IMR-90 (cell line): ENCODE measurements around the gene BRSK1. TPM values are rescaled to one million over a fixed set of nuclear protein-coding genes. Genes with fewer than 3 reads are reported as not detected.

ENCODE experiments used
- ATAC-seq: fragments of 200-7000 bp; cut with Tn5 transposase; 2 replicates; pipeline ENCODE4 v1.9.1; 2020; ENCODE audit warnings: low read depth, mild to moderate bottlenecking, moderate library complexity
- BruUV-seq: library from RNA; stranded (reverse); fragments of 400-500 nt; replicated peaks from 2 replicates; lab custom pipeline; 2021; lab: Mats Ljungman, UMichigan
- CTCF ChIA-PET: fragments of 300-600 bp; formaldehyde crosslinking; extraction: SDS; loops from one replicate; lab custom pipeline; 2021; ENCODE audit warnings: antibody characterized with exemption; lab: Yijun Ruan, JAX
- POLR2A ChIA-PET: fragments of 300-600 bp; sonication (Branson Sonifier 250); formaldehyde crosslinking; loops from one replicate; lab custom pipeline; 2022; ENCODE audit warnings: antibody characterized with exemption; ENCODE audit not compliant: unreplicated experiment; lab: Charles Lee
- DNase-seq: peaks from one replicate; pipeline ENCODE4 v3.0.0; 2013
- H2AFZ ChIP-seq: replicated peaks from 2 replicates; pipeline ENCODE3; 2013; ENCODE audit warnings: low read length, mild to moderate bottlenecking; ENCODE audit not compliant: poor library complexity
- H2AK5ac ChIP-seq: 2 replicates; pipeline ENCODE4 v1.6.1; 2013; ENCODE audit warnings: low read depth, low read length, inconsistent platforms
- H2AK9ac ChIP-seq: replicated peaks from 2 replicates; pipeline ENCODE3; 2013; ENCODE audit warnings: mild to moderate bottlenecking, low read depth, low read length, moderate library complexity; ENCODE audit not compliant: poor library complexity
- H2BK120ac ChIP-seq: 2 replicates; pipeline ENCODE4 v1.6.1; 2013; ENCODE audit warnings: low read depth, low read length, inconsistent platforms
- H2BK15ac ChIP-seq: 3 replicates; pipeline ENCODE4 v1.6.1; 2013; ENCODE audit warnings: low read depth, low read length, inconsistent platforms
- H2BK20ac ChIP-seq: 2 replicates; pipeline ENCODE4 v1.6.1; 2013; ENCODE audit warnings: low read depth, mild to moderate bottlenecking, inconsistent platforms, low read length, moderate library complexity
- H2BK5ac ChIP-seq: 2 replicates; pipeline ENCODE4 v1.6.1; 2013; ENCODE audit warnings: mild to moderate bottlenecking, low read depth, low read length, inconsistent platforms; ENCODE audit not compliant: poor library complexity, severe bottlenecking
- H3K14ac ChIP-seq: replicated peaks from 2 replicates; pipeline ENCODE4 v1.6.1; 2013; ENCODE audit warnings: low read depth, low read length, inconsistent platforms
- H3K18ac ChIP-seq: 2 replicates; pipeline ENCODE4 v1.6.1; 2013; ENCODE audit warnings: low read depth, low read length, control low read depth
- H3K23ac ChIP-seq: 2 replicates; pipeline ENCODE4 v1.6.1; 2013; ENCODE audit warnings: low read depth, low read length, inconsistent platforms
- H3K27ac ChIP-seq: 2 replicates; pipeline ENCODE4 v1.5.1; 2013; ENCODE audit warnings: mild to moderate bottlenecking, control low read depth, low read length; ENCODE audit not compliant: insufficient read depth
- H3K27me3 ChIP-seq: 2 replicates; pipeline ENCODE4 v1.6.1; 2013; ENCODE audit warnings: low read length; ENCODE audit not compliant: control insufficient read depth, insufficient read depth
- H3K36me3 ChIP-seq: 2 replicates; pipeline ENCODE4 v1.6.1; 2013; ENCODE audit warnings: low read length, mixed read lengths; ENCODE audit not compliant: control insufficient read depth, insufficient read depth
- H3K4ac ChIP-seq: 2 replicates; pipeline ENCODE4 v1.6.1; 2013; ENCODE audit warnings: low read depth, low read length, inconsistent platforms
- H3K4me1 ChIP-seq: 2 replicates; pipeline ENCODE4 v1.6.1; 2013; ENCODE audit warnings: low read length, mixed read lengths; ENCODE audit not compliant: control insufficient read depth, insufficient read depth
- H3K4me2 ChIP-seq: 2 replicates; pipeline ENCODE4 v1.6.1; 2013; ENCODE audit warnings: low read depth, mild to moderate bottlenecking, control low read depth, low read length, moderate library complexity
- H3K4me3 ChIP-seq: 2 replicates; pipeline ENCODE4 v1.5.1; 2013; ENCODE audit warnings: low read depth, mild to moderate bottlenecking, control low read depth, low read length, moderate library complexity; ENCODE audit not compliant: insufficient read depth
- H3K56ac ChIP-seq: 2 replicates; pipeline ENCODE4 v1.6.1; 2013; ENCODE audit warnings: low read length, inconsistent platforms; ENCODE audit not compliant: insufficient read depth; ENCODE audit errors: extremely low read depth
- H3K79me1 ChIP-seq, 2 experiments: 2 replicates each; pipeline ENCODE4 v1.6.1; 2013; ENCODE audit warnings: low read length in 2 of 2, inconsistent platforms in 1 of 2, low read depth in 1 of 2
- H3K9ac ChIP-seq: 2 replicates; pipeline ENCODE4 v1.6.1; 2013; ENCODE audit warnings: low read depth, low read length, control low read depth
- H3K9me1 ChIP-seq: 2 replicates; pipeline ENCODE4 v1.6.1; 2013; ENCODE audit warnings: low read length, inconsistent platforms; ENCODE audit not compliant: insufficient read depth
- H3K9me3 ChIP-seq: 2 replicates; pipeline ENCODE4 v1.6.1; 2013; ENCODE audit warnings: low read length; ENCODE audit not compliant: control insufficient read depth, insufficient read depth
- H4K20me1 ChIP-seq: 2 replicates; pipeline ENCODE4 v1.6.1; 2013; ENCODE audit warnings: low read length, inconsistent platforms; ENCODE audit not compliant: insufficient read depth
- H4K5ac ChIP-seq: 2 replicates; pipeline ENCODE4 v1.6.1; 2013; ENCODE audit warnings: mild to moderate bottlenecking, low read depth, low read length, control low read depth
- H4K8ac ChIP-seq, 2 experiments: 2 replicates each; pipeline ENCODE4 v1.6.1; 2013; ENCODE audit warnings: low read depth in 2 of 2, low read length in 2 of 2, control low read depth in 1 of 2, inconsistent platforms in 1 of 2
- H4K91ac ChIP-seq: 2 replicates; pipeline ENCODE4 v1.6.1; 2013; ENCODE audit warnings: low read depth, low read length, inconsistent platforms; ENCODE audit not compliant: insufficient read depth
- BHLHE40 ChIP-seq: fragments of 150-350 bp; IDR thresholded peaks from 2 replicates; pipeline ENCODE4 v1.6.1; 2016; ENCODE audit warnings: mild to moderate bottlenecking, low read depth, low read length
- CEBPB ChIP-seq: IDR thresholded peaks from 2 replicates; pipeline ENCODE4 v1.6.1; 2012; ENCODE audit warnings: low read depth, low read length, improper control_type of control experiment
- CHD1 ChIP-seq: IDR thresholded peaks from 2 replicates; pipeline ENCODE4 v1.6.1; 2012; ENCODE audit warnings: low read depth, low read length, improper control_type of control experiment
- FOS ChIP-seq: fragments of 150-350 bp; IDR thresholded peaks from 2 replicates; pipeline ENCODE4 v1.6.1; 2016; ENCODE audit warnings: low read depth, low read length
- MAFK ChIP-seq: IDR thresholded peaks from 2 replicates; pipeline ENCODE4 v1.6.1; 2012; ENCODE audit warnings: low read depth, low read length, improper control_type of control experiment
- MAZ ChIP-seq: IDR thresholded peaks from 2 replicates; pipeline ENCODE4 v1.6.1; 2012; ENCODE audit warnings: low read depth, mild to moderate bottlenecking, low read length, improper control_type of control experiment, moderate library complexity, borderline replicate concordance
- MXI1 ChIP-seq: IDR thresholded peaks from 2 replicates; pipeline ENCODE4 v1.6.1; 2012; ENCODE audit warnings: low read depth, mild to moderate bottlenecking, low read length, moderate library complexity, borderline replicate concordance
- NFE2L2 ChIP-seq: fragments of 150-350 bp; IDR thresholded peaks from 2 replicates; pipeline ENCODE4 v1.6.1; 2016; ENCODE audit warnings: low read depth, mild to moderate bottlenecking, low read length
- POLR2A ChIP-seq: IDR thresholded peaks from 2 replicates; pipeline ENCODE4 v1.6.1; 2012; ENCODE audit warnings: mild to moderate bottlenecking, low read depth, low read length
- RAD21 ChIP-seq: IDR thresholded peaks from 2 replicates; pipeline ENCODE4 v1.6.1; 2012; ENCODE audit warnings: low read length, improper control_type of control experiment
- RCOR1 ChIP-seq: IDR thresholded peaks from 2 replicates; pipeline ENCODE4 v1.6.1; 2012; ENCODE audit warnings: mild to moderate bottlenecking, low read length, improper control_type of control experiment; ENCODE audit not compliant: insufficient replicate concordance
- RFX5 ChIP-seq: IDR thresholded peaks from 2 replicates; pipeline ENCODE4 v1.8.0; 2012; ENCODE audit warnings: low read depth, mild to moderate bottlenecking, low read length, moderate library complexity
- SMC3 ChIP-seq: fragments of 150-350 bp; IDR thresholded peaks from 2 replicates; pipeline ENCODE4 v1.6.1; 2016; ENCODE audit warnings: low read depth, mild to moderate bottlenecking, antibody characterized with exemption, low read length, moderate library complexity
- WGBS, 2 experiments: methylation state at CpG; one replicate each; pipeline versions ENCODE4 v1.1.5 to v1.1.7; 2013; ENCODE audit warnings: missing lambda C conversion rate in 2 of 2; ENCODE audit not compliant: insufficient read length in 1 of 2; ENCODE audit errors: extremely low coverage in 2 of 2; 5-methylcytosine and 5-hydroxymethylcytosine counted together
- dilution Hi-C: fragments of 300-500 bp; cut with HindIII; formaldehyde crosslinking; loops from one replicate; pipeline ENCODE4 v1.14.3; 2018; ENCODE audit warnings: low sequenced_read_pairs; ENCODE audit not compliant: unreplicated experiment
- in situ Hi-C: fragments of 300-500 bp; cut with MboI; formaldehyde crosslinking; loops from 3 replicates; pipeline ENCODE4 v1.14.3; 2019; ENCODE audit warnings: low sequenced_read_pairs, inconsistent platforms, mixed read lengths
- intact Hi-C: fragments of 100-400 bp; cut with micrococcal nuclease; formaldehyde crosslinking; loops from 2 replicates; pipeline ENCODE4 v1.10.0; 2022
- polyA plus RNA-seq, 3 experiments: library from polyadenylated mRNA; depleted of rRNA; stranded (reverse); fragments of >200 nt; gene quantifications; 2 replicates each; pipeline ENCODE4 v1.2.3, GENCODE V29; 2012; ENCODE audit warnings: low replicate concordance in 1 of 3
- total RNA-seq: library from RNA; depleted of rRNA; stranded (reverse); fragments of >200 nt; gene quantifications from 2 replicates; pipeline ENCODE4 v1.2.3, GENCODE V29; 2012
- TF ChIP-seq, protein P1 (sequence below): fragments of 150-350 bp; IDR thresholded peaks from 2 replicates; pipeline ENCODE4 v1.6.1; 2017; ENCODE audit warnings: mild to moderate bottlenecking, antibody characterized with exemption, low read length, low read depth
- TF ChIP-seq, protein P2 (sequence below): fragments of 150-350 bp; IDR thresholded peaks from 2 replicates; pipeline ENCODE4 v1.6.1; 2016; ENCODE audit warnings: low read depth, mild to moderate bottlenecking, low read length, moderate library complexity, borderline replicate concordance

The BRSK1 gene
- total and polyA plus RNA-seq, 2 of the 4 experiments (the other 2 are of a cell fraction): 2.5 to 22.3 TPM

DNA sequence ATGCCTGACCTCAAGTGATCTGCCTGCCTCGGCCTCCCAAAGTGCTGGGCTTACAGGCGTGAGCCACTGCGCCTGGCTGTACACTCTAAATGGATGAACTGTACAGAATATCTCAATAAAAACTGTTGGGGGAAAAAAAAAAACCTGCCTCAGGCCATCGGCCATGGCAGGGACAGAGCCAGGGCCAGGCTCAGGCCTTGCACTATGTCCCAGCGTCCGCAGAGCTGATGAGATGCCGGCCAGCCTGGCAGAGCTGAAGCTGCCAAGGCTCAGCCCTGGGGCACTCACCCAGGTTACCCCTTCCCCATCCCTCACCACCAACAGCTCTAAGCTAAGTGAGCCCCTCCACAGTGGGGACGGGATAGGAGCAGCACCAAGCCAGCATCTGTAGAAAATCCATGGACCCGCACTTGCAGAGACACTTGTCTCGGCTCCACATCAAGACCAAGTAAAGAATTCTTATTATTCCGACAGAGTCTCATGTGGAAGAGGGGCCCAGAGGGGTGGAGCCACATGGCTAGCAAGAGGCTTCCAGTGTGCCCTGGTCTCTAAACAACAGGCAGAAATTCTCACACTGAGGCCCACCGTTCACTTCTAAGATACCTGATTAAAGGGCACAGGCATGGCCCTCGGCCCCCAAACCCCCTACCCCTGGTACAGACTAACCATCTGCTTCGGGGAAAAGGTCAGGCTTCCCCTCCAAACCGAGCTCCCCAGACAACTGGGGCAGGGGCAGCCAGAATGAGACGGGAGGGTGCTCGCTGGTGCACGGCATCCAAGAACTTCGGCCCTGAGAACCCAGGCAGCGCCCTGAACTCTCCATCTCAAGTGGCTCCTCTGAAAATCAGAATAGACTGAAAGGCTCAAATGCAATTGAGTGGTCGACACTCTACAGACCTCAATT lies 30.8 kb upstream of the BRSK1 start:
- Histone ChIP-seq H3K9ac (no peak overlapping the region), H2BK20ac (no peak overlapping the region), H3K79me1 (peaks cover 6 to 94% of the 10 kb centered on the region in 2 experiments), H3K23ac (no peak overlapping the region), H2AFZ (no peak overlapping the region), H4K8ac (no peak overlapping the region), H3K56ac (no peak overlapping the region), H3K4me2 (no peak overlapping the region), H3K27ac (no peak overlapping the region), H3K14ac (no peak overlapping the region), H3K36me3 (peaks cover 1% of the 10 kb centered on the region; the same call in 1 of the 2 replicates), H3K9me3 (no peaks in the 10 kb centered on the region), H2BK5ac (no peak overlapping the region), H3K4ac (no peak overlapping the region), H3K27me3 (no peaks in the 10 kb centered on the region), H4K91ac (no peak overlapping the region), H2AK5ac (no peak overlapping the region), H4K20me1 (peaks cover 100% of the 10 kb centered on the region), H3K4me3 (no peak overlapping the region), H2BK120ac (no peak overlapping the region), H3K9me1 (peaks cover 45% of the 10 kb centered on the region), H2AK9ac (no peak overlapping the region), H3K18ac (no peak overlapping the region), H2BK15ac (no peak overlapping the region), H3K4me1 (peaks cover 15% of the 10 kb centered on the region), H4K5ac (no peak overlapping the region)
- POLR2A ChIA-PET: no interaction called here
- ATAC-seq: no peak
- intact Hi-C loops (no loop called here), dilution Hi-C loops (no loop called here), in situ Hi-C loops (no loop called here)
- CTCF ChIA-PET: no interaction called here
- BruUV-seq: no TSS peak
- no peak for DNase-seq
- 97% methylated on average over 11 of the region's 21 CpGs; no CpG with 5 or more reads in 1 of the 2 experiments for WGBS, 2 experiments
- no peak for TF ChIP-seq RAD21
- TF ChIP-seq RFX5: no peak
- TF ChIP-seq, protein P1, sequence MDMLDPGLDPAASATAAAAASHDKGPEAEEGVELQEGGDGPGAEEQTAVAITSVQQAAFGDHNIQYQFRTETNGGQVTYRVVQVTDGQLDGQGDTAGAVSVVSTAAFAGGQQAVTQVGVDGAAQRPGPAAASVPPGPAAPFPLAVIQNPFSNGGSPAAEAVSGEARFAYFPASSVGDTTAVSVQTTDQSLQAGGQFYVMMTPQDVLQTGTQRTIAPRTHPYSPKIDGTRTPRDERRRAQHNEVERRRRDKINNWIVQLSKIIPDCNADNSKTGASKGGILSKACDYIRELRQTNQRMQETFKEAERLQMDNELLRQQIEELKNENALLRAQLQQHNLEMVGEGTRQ: no peak
- TF ChIP-seq CEBPB: no peak
- no peak for TF ChIP-seq BHLHE40
- no peak for TF ChIP-seq MAFK
- no peak for TF ChIP-seq POLR2A
- TF ChIP-seq MXI1: no peak
- TF ChIP-seq NFE2L2: no peak
- TF ChIP-seq CHD1: no peak
- TF ChIP-seq, protein P2, sequence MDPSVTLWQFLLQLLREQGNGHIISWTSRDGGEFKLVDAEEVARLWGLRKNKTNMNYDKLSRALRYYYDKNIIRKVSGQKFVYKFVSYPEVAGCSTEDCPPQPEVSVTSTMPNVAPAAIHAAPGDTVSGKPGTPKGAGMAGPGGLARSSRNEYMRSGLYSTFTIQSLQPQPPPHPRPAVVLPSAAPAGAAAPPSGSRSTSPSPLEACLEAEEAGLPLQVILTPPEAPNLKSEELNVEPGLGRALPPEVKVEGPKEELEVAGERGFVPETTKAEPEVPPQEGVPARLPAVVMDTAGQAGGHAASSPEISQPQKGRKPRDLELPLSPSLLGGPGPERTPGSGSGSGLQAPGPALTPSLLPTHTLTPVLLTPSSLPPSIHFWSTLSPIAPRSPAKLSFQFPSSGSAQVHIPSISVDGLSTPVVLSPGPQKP: no peak
- no peak for TF ChIP-seq RCOR1
- no peak for TF ChIP-seq SMC3
- no peak for TF ChIP-seq FOS
- no peak for TF ChIP-seq MAZ
